Lung (tissue), 12 donors: ENCODE data around the gene FZD4. TPM values are rescaled to one million over a fixed set of nuclear protein-coding genes. Genes with fewer than 3 reads are reported as not detected.
"Not testable (repeated sequence)": the region's sequence is repeated elsewhere in the genome, so short reads cannot be mapped to it uniquely, and the experiment has no call there.

Experiments
- ATAC-seq: fragments of 200-7000 bp; cut with Tn5 transposase; one replicate; pipeline ENCODE4 v1.9.1; 2020; ENCODE audit warnings: moderate number of reproducible peaks; ENCODE audit not compliant: insufficient read depth, low FRiP score
- DNase-seq, 3 donors: peaks; one replicate each; pipeline ENCODE4 v3.0.0-alpha.2; 2013 to 2017
- H3K27ac ChIP-seq, 2 donors: one replicate each; pipeline ENCODE4 v1.5.1; 2013; ENCODE audit warnings: mild to moderate bottlenecking in 2 of 2, moderate library complexity in 2 of 2, control low read depth in 1 of 2, inconsistent platforms in 1 of 2, low read depth in 1 of 2, low read length in 1 of 2
- H3K27me3 ChIP-seq, 3 donors: one replicate each; pipeline ENCODE4 v1.5.1; 2013; ENCODE audit warnings: low read length in 2 of 3; ENCODE audit not compliant: control insufficient read depth in 3 of 3, insufficient read depth in 3 of 3
- H3K36me3 ChIP-seq, 4 donors: one replicate each; pipeline ENCODE4 v1.5.1; 2013; ENCODE audit warnings: low read length in 4 of 4, mild to moderate bottlenecking in 1 of 4, moderate library complexity in 1 of 4; ENCODE audit not compliant: control insufficient read depth in 4 of 4, insufficient read depth in 4 of 4
- H3K4me1 ChIP-seq, 5 donors: one replicate each; pipeline ENCODE4 v1.5.1; 2013; ENCODE audit warnings: low read length in 5 of 5, mild to moderate bottlenecking in 2 of 5, moderate library complexity in 1 of 5; ENCODE audit not compliant: control insufficient read depth in 5 of 5, insufficient read depth in 5 of 5
- H3K4me3 ChIP-seq: one replicate; pipeline ENCODE4 v1.5.1; 2013; ENCODE audit warnings: mild to moderate bottlenecking, control low read depth, moderate library complexity
- H3K9ac ChIP-seq, 2 donors: one replicate each; pipeline ENCODE4 v1.5.1; 2013; ENCODE audit warnings: low read length in 2 of 2, control low read depth in 1 of 2; ENCODE audit not compliant: insufficient read depth in 1 of 2
- H3K9me3 ChIP-seq, 4 donors: one replicate each; pipeline ENCODE4 v1.5.1; 2013; ENCODE audit warnings: low read length in 3 of 4, mild to moderate bottlenecking in 1 of 4, moderate library complexity in 1 of 4; ENCODE audit not compliant: control insufficient read depth in 4 of 4, insufficient read depth in 3 of 4
- CTCF ChIP-seq: IDR thresholded peaks from 2 replicates; pipeline ENCODE4 v1.5.1; 2012; ENCODE audit warnings: mild to moderate bottlenecking; ENCODE audit errors: control extremely low read depth, extremely low read depth
- WGBS, 2 donors: extraction: QIAGEN DNeasy Blood & Tissue Kit; methylation state at CpG; one replicate each; pipeline ENCODE4 v1.1.7; 2013; 5-methylcytosine and 5-hydroxymethylcytosine counted together
- polyA plus RNA-seq, 2 donors: library from polyadenylated mRNA; stranded (reverse); fragments of 200-250 nt; gene quantifications; one replicate each; pipeline ENCODE4 v1.2.1, GENCODE V29; 2013
- total RNA-seq, 2 donors: library from RNA; depleted of rRNA in 1 of 2; stranded (reverse); fragments of >200 nt in 1 of 2; gene quantifications; one replicate each; pipeline ENCODE4 v1.2.1, GENCODE V29; 2014 to 2021
- donor health status: control.
- donor health status: control.
- donor health status: Bipolar disorder and iron deficiency.
- donor health status: healthy.
- donor health status: DM: yes; HTN: yes; CAD: no.

FZD4 gene
- total and polyA plus RNA-seq, 4 donors = 12.0 to 40.0 (median 20.9) TPM

GRCh38 chr11:86972734-86973133 is 17.5 kb upstream of the FZD4 start:
- H3K36me3 ChIP-seq = no peaks in the 10 kb centered on the region
- H3K9ac ChIP-seq = no peak overlapping the region
- H3K27me3 ChIP-seq = no peaks in the 10 kb centered on the region
- ATAC-seq = no peak
- no peak for TF ChIP-seq CTCF
- WGBS, 2 donors = 90% methylated on average over 1 of the region's 1 CpG
- H3K27ac ChIP-seq = no peak overlapping the region
- no peak overlapping the region for H3K4me3 ChIP-seq
- no peak for DNase-seq
- peaks cover 0 to 3% (median under 1%) of the 10 kb centered on the region in 4 donors for H3K9me3 ChIP-seq
- peaks cover 0 to 2% (median 0%) of the 10 kb centered on the region in 5 donors for H3K4me1 ChIP-seq

- DNase-seq = no peak
- H3K9ac ChIP-seq = no peak overlapping the region
- peaks cover 0 to 3% (median under 1%) of the 10 kb centered on the region in 4 donors for H3K9me3 ChIP-seq
- WGBS, 2 donors = 69 to 83% methylated on average over 1 of the region's 1 CpG
- no peaks in the 10 kb centered on the region for H3K27me3 ChIP-seq
- H3K27ac ChIP-seq = no peak overlapping the region
- no peaks in the 10 kb centered on the region for H3K4me1 ChIP-seq
- H3K4me3 ChIP-seq = no peak overlapping the region
- H3K36me3 ChIP-seq = no peaks in the 10 kb centered on the region
- no peak for ATAC-seq
- no peak for TF ChIP-seq CTCF
Measured at GRCh38 chr11:86969258-86969657, 14.1 kb upstream of the FZD4 start.

- H3K4me1 ChIP-seq, ATAC-seq, H3K9ac ChIP-seq, H3K4me3 ChIP-seq, DNase-seq, H3K36me3 ChIP-seq, H3K27me3 ChIP-seq, H3K9me3 ChIP-seq, H3K27ac ChIP-seq: not testable (repeated sequence)
- WGBS, 2 donors = 93 to 97% methylated on average over 7 of the region's 7 CpGs
Measured at GRCh38 chr11:86967601-86968000, 12.4 kb upstream of the FZD4 start.

- no peak for ATAC-seq
- DNase-seq = no peak
- peak overlapping the region in 1 of 2 donors; percentile 40 for H3K27ac ChIP-seq
Measured at GRCh38 chr11:86957976-86958646, 2.9 kb upstream of the FZD4 start.

More at GRCh38 chr11:86957976-86958646, 2.9 kb upstream of the FZD4 start:
- no peak for TF ChIP-seq CTCF
- H3K4me3 ChIP-seq = no peak overlapping the region
- no peaks in the 10 kb centered on the region for H3K27me3 ChIP-seq
- peaks cover 4 to 31% (median 9%) of the 10 kb centered on the region in 5 donors for H3K4me1 ChIP-seq
- WGBS, 2 donors = 70 to 77% methylated on average over 4 of the region's 4 CpGs
- no peak overlapping the region for H3K9ac ChIP-seq
- no peaks in the 10 kb centered on the region for H3K9me3 ChIP-seq
- no peaks in the 10 kb centered on the region for H3K36me3 ChIP-seq
